ENCODE measurements around the gene DMKN.

Gene DMKN

GRCh38 chr19:35500611-35501010 lies 12.8 kb downstream of the DMKN start:
- Mint-ChIP-seq H3K27me3 (ENCODE audit: low read depth) (peaks cover 7% of the 10 kb centered on the region), H3K27ac (no peak overlapping the region), H3K36me3 (ENCODE audit: low read depth) (no peaks in the 10 kb centered on the region), H3K9me3 (no peaks in the 10 kb centered on the region), H3K4me3 (no peak overlapping the region), H3K4me1 (no peaks in the 10 kb centered on the region)
- TF ChIP-seq, protein P1, sequence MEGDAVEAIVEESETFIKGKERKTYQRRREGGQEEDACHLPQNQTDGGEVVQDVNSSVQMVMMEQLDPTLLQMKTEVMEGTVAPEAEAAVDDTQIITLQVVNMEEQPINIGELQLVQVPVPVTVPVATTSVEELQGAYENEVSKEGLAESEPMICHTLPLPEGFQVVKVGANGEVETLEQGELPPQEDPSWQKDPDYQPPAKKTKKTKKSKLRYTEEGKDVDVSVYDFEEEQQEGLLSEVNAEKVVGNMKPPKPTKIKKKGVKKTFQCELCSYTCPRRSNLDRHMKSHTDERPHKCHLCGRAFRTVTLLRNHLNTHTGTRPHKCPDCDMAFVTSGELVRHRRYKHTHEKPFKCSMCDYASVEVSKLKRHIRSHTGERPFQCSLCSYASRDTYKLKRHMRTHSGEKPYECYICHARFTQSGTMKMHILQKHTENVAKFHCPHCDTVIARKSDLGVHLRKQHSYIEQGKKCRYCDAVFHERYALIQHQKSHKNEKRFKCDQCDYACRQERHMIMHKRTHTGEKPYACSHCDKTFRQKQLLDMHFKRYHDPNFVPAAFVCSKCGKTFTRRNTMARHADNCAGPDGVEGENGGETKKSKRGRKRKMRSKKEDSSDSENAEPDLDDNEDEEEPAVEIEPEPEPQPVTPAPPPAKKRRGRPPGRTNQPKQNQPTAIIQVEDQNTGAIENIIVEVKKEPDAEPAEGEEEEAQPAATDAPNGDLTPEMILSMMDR (IDR thresholded peaks at IDR 0.05; ENCODE audit: unreplicated experiment in 3 of 3): no peak

DNA sequence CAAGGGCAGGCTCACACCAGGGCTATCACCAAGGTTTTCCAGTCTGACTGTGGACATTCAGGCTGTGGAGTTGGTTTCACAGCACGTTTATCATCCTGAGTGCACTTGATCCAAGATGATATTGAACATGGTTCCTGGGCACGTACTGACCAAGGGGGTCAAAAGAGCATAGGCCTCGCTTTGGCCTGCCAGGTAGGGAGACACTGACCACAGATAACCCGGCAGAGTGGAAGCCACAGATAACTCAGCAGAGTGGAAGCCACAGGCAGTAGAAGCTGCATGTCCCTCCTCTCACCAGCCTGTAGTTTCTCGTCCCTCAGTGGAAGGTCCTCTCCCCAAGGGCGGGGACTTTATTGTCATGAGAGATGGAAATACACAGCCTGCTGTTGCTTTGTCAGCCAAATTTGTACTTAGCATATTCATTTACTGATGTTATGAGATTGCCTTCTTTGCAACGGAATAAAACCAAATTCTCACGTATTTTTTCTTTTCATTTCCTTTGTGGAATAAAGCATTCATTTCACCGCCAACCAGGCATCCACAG lies 14.4 kb downstream of the DMKN start:
- H3K4me1 Mint-ChIP-seq: no peaks in the 10 kb centered on the region
- peaks cover 11% of the 10 kb centered on the region for H3K27me3 Mint-ChIP-seq (ENCODE audit: low read depth)
- no peaks in the 10 kb centered on the region for H3K9me3 Mint-ChIP-seq
- no peak overlapping the region for H3K4me3 Mint-ChIP-seq
- no peak overlapping the region for H3K27ac Mint-ChIP-seq
- TF ChIP-seq, protein P1 (IDR thresholded peaks at IDR 0.05; ENCODE audit: unreplicated experiment in 3 of 3): no peak
- H3K36me3 Mint-ChIP-seq (ENCODE audit: low read depth): no peaks in the 10 kb centered on the region

GRCh38 chr19:35498220-35498619 lies 15.2 kb downstream of the DMKN start:
- H3K4me1 Mint-ChIP-seq: no peaks in the 10 kb centered on the region
- no peaks in the 10 kb centered on the region for H3K36me3 Mint-ChIP-seq (ENCODE audit: low read depth)
- H3K27ac Mint-ChIP-seq: no peak overlapping the region
- H3K27me3 Mint-ChIP-seq (ENCODE audit: low read depth): peaks cover 19% of the 10 kb centered on the region
- H3K4me3 Mint-ChIP-seq: no peak overlapping the region
- TF ChIP-seq, protein P1 (IDR thresholded peaks at IDR 0.05; ENCODE audit: unreplicated experiment in 3 of 3): no peak
- H3K9me3 Mint-ChIP-seq: no peaks in the 10 kb centered on the region

DNA sequence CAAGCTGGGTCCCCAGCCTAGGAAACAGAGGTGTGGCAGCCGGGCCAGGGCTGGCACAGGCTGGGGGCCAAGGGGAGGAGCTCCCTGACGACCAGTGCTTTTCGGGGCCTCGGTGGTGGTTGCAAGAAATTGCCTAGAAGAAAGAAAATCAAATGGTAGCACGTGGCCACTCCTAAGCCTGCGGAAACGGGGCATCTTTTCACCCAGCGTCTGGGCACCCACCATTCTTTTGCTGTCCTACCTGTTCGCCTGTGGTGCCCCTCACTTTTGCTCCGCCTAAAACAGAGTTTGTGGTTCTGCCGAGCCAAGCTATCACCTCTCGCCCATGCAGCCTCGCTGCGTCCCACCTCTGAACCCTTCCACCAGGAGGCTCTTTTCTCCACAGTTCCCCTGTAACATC lies 16.0 kb downstream of the DMKN start:
- Mint-ChIP-seq H3K9me3 (no peaks in the 10 kb centered on the region), H3K4me1 (no peaks in the 10 kb centered on the region), H3K27me3 (ENCODE audit: low read depth) (peaks cover 27% of the 10 kb centered on the region), H3K27ac (no peak overlapping the region), H3K4me3 (no peak overlapping the region), H3K36me3 (ENCODE audit: low read depth) (no peaks in the 10 kb centered on the region)
- TF ChIP-seq, protein P1 (IDR thresholded peaks at IDR 0.05; ENCODE audit: unreplicated experiment in 3 of 3): no peak

- Mint-ChIP-seq H3K4me1 (no peaks in the 10 kb centered on the region), H3K27me3 (ENCODE audit: low read depth) (peaks cover 39% of the 10 kb centered on the region), H3K36me3 (ENCODE audit: low read depth) (no peaks in the 10 kb centered on the region), H3K9me3 (no peaks in the 10 kb centered on the region), H3K4me3 (peak overlapping the region in 1 of 3 experiments; percentile 21), H3K27ac (no peak overlapping the region)
- TF ChIP-seq, protein P1 (IDR thresholded peaks at IDR 0.05; ENCODE audit: unreplicated experiment in 3 of 3): peak; percentile 94 to 98 (median 95)
Measured at GRCh38 chr19:35495107-35496064, 18.1 kb downstream of the DMKN start.
